HepG2 (cell line): Measurements from ENCODE around the gene ZFYVE28. TPM values are rescaled to one million over a fixed set of nuclear protein-coding genes. Genes with fewer than 3 reads are reported as not detected.

ENCODE experiments used
- ATAC-seq: fragments of 200-7000 bp; cut with Tn5 transposase; 3 replicates; pipeline ENCODE4 v1.9.1; 2020; ENCODE audit warnings: mild to moderate bottlenecking, moderate library complexity
- BruUV-seq: library from RNA; stranded (reverse); fragments of 400-500 nt; replicated peaks from 2 replicates; lab custom pipeline; 2021; lab: Mats Ljungman, UMichigan
- CTCF ChIA-PET: fragments of 300-600 bp; formaldehyde crosslinking; extraction: SDS; loops from one replicate; lab custom pipeline; 2021; ENCODE audit warnings: low total read pairs, inconsistent platforms, low intra/inter-chr PET ratio; lab: Yijun Ruan, JAX
- POLR2A ChIA-PET: fragments of 350-600 bp; sonication (Branson Sonifier 250); formaldehyde crosslinking; loops from one replicate; lab custom pipeline; 2020; ENCODE audit warnings: antibody characterized with exemption, inconsistent platforms; lab: Yijun Ruan, JAX
- DNase-seq: peaks from one replicate; pipeline ENCODE4 v3.0.0-alpha.2; 2015; ENCODE audit warnings: low spot score
- FAIRE-seq: peaks from 3 replicates; lab custom pipeline; 2011; peaks lifted over from hg19 to GRCh38; lab: Jason Lieb, UNC
- H2AFZ ChIP-seq: one replicate; pipeline ENCODE4 v1.6.1; 2011; ENCODE audit warnings: low read length, inconsistent platforms
- H3K27ac ChIP-seq: fragments of 300-600 bp; 3 replicates; pipeline ENCODE4 v1.8.0; 2011; ENCODE audit warnings: mixed run types, mild to moderate bottlenecking, mixed read lengths, low read length, inconsistent platforms; ENCODE audit not compliant: insufficient read depth; ENCODE audit errors: extremely low read length
- H3K27me3 ChIP-seq, 2 experiments: fragments of 200-600 bp in 1 of 2; 2 replicates in 1 of 2; 3 replicates in 1 of 2; pipeline versions ENCODE4 v1.6.0 to v1.8.0; 2011; ENCODE audit warnings: low read length in 2 of 2, mild to moderate bottlenecking in 2 of 2, moderate library complexity in 2 of 2, inconsistent platforms in 1 of 2; ENCODE audit not compliant: insufficient read depth in 2 of 2, control insufficient read depth in 1 of 2
- H3K36me3 ChIP-seq, 2 experiments: fragments of 200-600 bp in 1 of 2; replicated peaks in 1 of 2; 2 replicates in 1 of 2; 3 replicates in 1 of 2; pipeline versions ENCODE4 v1.5.1 to v1.8.0; 2011; ENCODE audit warnings: low read length in 2 of 2, inconsistent platforms in 1 of 2; ENCODE audit not compliant: insufficient read depth in 2 of 2, control insufficient read depth in 1 of 2
- H3K4me1 ChIP-seq: 2 replicates; pipeline ENCODE4 v1.5.1; 2012; ENCODE audit warnings: low read length, inconsistent platforms; ENCODE audit not compliant: insufficient read depth
- H3K4me2 ChIP-seq: 2 replicates; pipeline ENCODE4 v1.6.0; 2011; ENCODE audit warnings: low read depth, low read length, inconsistent platforms
- H3K4me3 ChIP-seq, 3 experiments: fragments of 200-600 bp in 1 of 3; sonication (generic), shearing (Covaris generic) in 1 of 3; replicated peaks in 1 of 3; 2 replicates each; pipeline ENCODE4 v1.5.1; 2011 to 2016; ENCODE audit warnings: low read length in 3 of 3, inconsistent platforms in 2 of 3, low read depth in 2 of 3, mild to moderate bottlenecking in 2 of 3, control low read depth in 1 of 3, mixed read lengths in 1 of 3; ENCODE audit not compliant: insufficient read depth in 1 of 3
- H3K79me2 ChIP-seq: one replicate; pipeline ENCODE4 v1.6.1; 2011; ENCODE audit warnings: low read length, inconsistent platforms; ENCODE audit not compliant: insufficient read depth
- H3K9ac ChIP-seq: 2 replicates; pipeline ENCODE4 v1.6.0; 2011; ENCODE audit warnings: mild to moderate bottlenecking, low read depth, low read length, inconsistent platforms; ENCODE audit not compliant: insufficient read depth
- H3K9me3 ChIP-seq: 2 replicates; pipeline ENCODE4 v1.5.1; 2012; ENCODE audit warnings: mild to moderate bottlenecking, low read length
- H4K20me1 ChIP-seq: 2 replicates; pipeline ENCODE4 v1.6.0; 2011; ENCODE audit warnings: inconsistent platforms, mild to moderate bottlenecking, low read length, moderate library complexity; ENCODE audit not compliant: insufficient read depth
- AFF4 ChIP-seq: sonication (generic); formaldehyde crosslinking; IDR thresholded peaks from 2 replicates; pipeline ENCODE4 v1.4.0; 2020; ENCODE audit warnings: missing genetic modification reagents
- ETV5 ChIP-seq: IDR thresholded peaks from 2 replicates; pipeline ENCODE4 v1.6.1; 2018; ENCODE audit warnings: missing biosample characterization, missing genetic modification reagents, inconsistent platforms, borderline replicate concordance
- FLYWCH1 ChIP-seq: sonication (generic); formaldehyde crosslinking; IDR thresholded peaks from 2 replicates; pipeline ENCODE4 v1.8.1; 2023; ENCODE audit warnings: mild to moderate bottlenecking, missing genetic modification reagents
- ONECUT2 ChIP-seq: sonication (generic); formaldehyde crosslinking; IDR thresholded peaks from 2 replicates; pipeline ENCODE4 v1.4.0; 2020; ENCODE audit warnings: missing genetic modification reagents
- RAD21 ChIP-seq: fragments of 450-650 bp; formaldehyde crosslinking; IDR thresholded peaks from 2 replicates; pipeline ENCODE4 v1.5.0; 2020; ENCODE audit warnings: mild to moderate bottlenecking
- TFDP2 ChIP-seq: sonication (generic); formaldehyde crosslinking; IDR thresholded peaks from 2 replicates; pipeline ENCODE4 v1.4.0; 2020; ENCODE audit warnings: missing genetic modification reagents
- YEATS2 ChIP-seq: sonication (generic); formaldehyde crosslinking; IDR thresholded peaks from 2 replicates; pipeline ENCODE4 v1.4.0; 2020; ENCODE audit warnings: missing genetic modification reagents, borderline replicate concordance
- ZBED4 ChIP-seq: sonication (generic); formaldehyde crosslinking; IDR thresholded peaks from 2 replicates; pipeline ENCODE4 v1.4.0; 2020; ENCODE audit warnings: missing genetic modification reagents, borderline replicate concordance
- ZBTB3 ChIP-seq: sonication (generic); formaldehyde crosslinking; IDR thresholded peaks from 2 replicates; pipeline ENCODE4 v1.4.0; 2020; ENCODE audit warnings: low read depth, mild to moderate bottlenecking, moderate library complexity, missing genetic modification reagents, borderline replicate concordance
- ZNF160 ChIP-seq: sonication (generic); formaldehyde crosslinking; IDR thresholded peaks from 2 replicates; pipeline ENCODE4 v1.8.0; 2022; ENCODE audit warnings: mild to moderate bottlenecking, inconsistent platforms, missing genetic modification reagents
- ZNF251 ChIP-seq: sonication (generic); formaldehyde crosslinking; IDR thresholded peaks from 2 replicates; pipeline ENCODE4 v1.9.0; 2021; ENCODE audit warnings: mild to moderate bottlenecking, missing genetic modification reagents
- ZNF367 ChIP-seq: sonication (generic); formaldehyde crosslinking; IDR thresholded peaks from 2 replicates; pipeline ENCODE4 v1.4.0; 2020; ENCODE audit warnings: missing genetic modification reagents, borderline replicate concordance
- ZNF652 ChIP-seq: IDR thresholded peaks from 2 replicates; pipeline ENCODE4 v1.6.1; 2016; ENCODE audit warnings: low read depth, borderline replicate concordance
- WGBS: methylation state at CpG from one replicate; pipeline ENCODE4 v1.1.6; 2017; ENCODE audit warnings: low lambda C conversion rate; 5-methylcytosine and 5-hydroxymethylcytosine counted together
- in situ Hi-C: cut with HindIII; loops from 2 replicates; pipeline ENCODE4 v1.10.0; 2017; ENCODE audit warnings: low pct_unique_long_range_greater_than_20kb; ENCODE audit not compliant: extremely low pct_ligation_motif_present
- intact Hi-C: fragments of 100-400 bp; cut with micrococcal nuclease; formaldehyde crosslinking; loops from one replicate; pipeline ENCODE4 v1.10.0; 2022; ENCODE audit not compliant: unreplicated experiment
- polyA plus RNA-seq, 8 experiments: library from polyadenylated mRNA; depleted of rRNA in 3 of 8; stranded (reverse) in 7 of 8; unstranded in 1 of 8; fragments of >200 nt; fragmentation: Illumina TruSeq in 4 of 8; extraction: Trizol in 4 of 8; gene quantifications; 2 replicates each; pipeline versions ENCODE4 v1.2.1 to v1.2.3, GENCODE V29; 2011 to 2016; ENCODE audit warnings: low read depth in 4 of 8, missing spikeins in 1 of 8, mixed read lengths in 1 of 8; ENCODE audit not compliant: insufficient read depth in 1 of 8
- total RNA-seq, 5 experiments: library from RNA; depleted of rRNA; stranded (reverse); fragments of >200 nt; fragmentation: Illumina TruSeq; extraction: Trizol; gene quantifications; 2 replicates each; pipeline ENCODE4 v1.2.3, GENCODE V29; 2016; ENCODE audit warnings: low read depth in 1 of 5
- TF ChIP-seq, protein P1 (sequence below): sonication (generic); formaldehyde crosslinking; IDR thresholded peaks from 2 replicates; pipeline ENCODE4 v1.5.0; 2020; ENCODE audit warnings: mild to moderate bottlenecking, low read depth, missing genetic modification reagents, borderline replicate concordance

Gene ZFYVE28
- total and polyA plus RNA-seq, 2 of the 13 experiments (the other 11 are each of a cell fraction or from before 2014, with no cell fraction given) = 0.12 to 0.22 TPM

GRCh38 chr4:2267841-2268240 is 150.6 kb downstream of the ZFYVE28 start (continued):
- TF ChIP-seq ZBED4 (CRISPR knock-in tag) (no peak), ONECUT2 (CRISPR knock-in tag) (no peak), ZNF367 (CRISPR knock-in tag) (no peak)

DNA sequence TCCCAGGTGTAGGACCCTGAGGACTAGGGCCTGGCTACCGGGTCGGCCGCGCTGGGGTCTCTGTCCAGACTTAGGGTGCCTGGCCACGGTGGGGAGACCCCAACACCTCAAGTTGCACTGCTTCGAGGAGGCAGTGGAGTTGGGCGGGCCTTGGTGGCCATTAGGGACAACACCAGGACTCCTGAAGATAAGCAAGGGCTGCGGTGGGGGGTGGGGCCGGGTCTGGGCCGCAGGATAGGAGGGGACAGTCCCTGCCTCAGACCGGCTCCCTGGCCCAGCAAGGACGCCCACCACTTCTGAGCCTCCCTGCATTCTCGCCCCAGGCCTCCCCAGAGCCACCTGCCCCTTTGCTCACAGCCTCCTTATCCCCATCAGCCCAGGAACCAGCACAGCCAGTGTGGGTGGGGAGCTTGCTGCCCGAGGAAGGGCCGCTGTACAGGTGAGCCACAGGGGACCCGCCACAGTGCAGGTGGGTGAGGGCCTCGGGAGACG is 151.1 kb downstream of the ZFYVE28 start:
- CTCF ChIA-PET = no interaction called here
- no peak for TF ChIP-seq ZNF652
- TF ChIP-seq ZBTB3 (CRISPR knock-in tag) = no peak
- no peak for TF ChIP-seq YEATS2 (CRISPR knock-in tag)
- TF ChIP-seq FLYWCH1 (CRISPR knock-in tag) = no peak
- TF ChIP-seq RAD21 = no peak
- TF ChIP-seq TFDP2 (CRISPR knock-in tag) = no peak
- TF ChIP-seq, protein P1, sequence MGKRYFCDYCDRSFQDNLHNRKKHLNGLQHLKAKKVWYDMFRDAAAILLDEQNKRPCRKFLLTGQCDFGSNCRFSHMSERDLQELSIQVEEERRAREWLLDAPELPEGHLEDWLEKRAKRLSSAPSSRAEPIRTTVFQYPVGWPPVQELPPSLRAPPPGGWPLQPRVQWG = no peak
- TF ChIP-seq ETV5 (CRISPR knock-in tag) = no peak
- no peak for TF ChIP-seq ZNF251 (CRISPR knock-in tag)
- TF ChIP-seq AFF4 (CRISPR knock-in tag) = no peak
- no peak for TF ChIP-seq ZNF160 (CRISPR knock-in tag)

More for the DNA sequence above, 151.1 kb downstream of the ZFYVE28 start:
- Histone ChIP-seq H3K27ac (no peak overlapping the region), H3K4me2 (no peak overlapping the region), H3K27me3 (peaks cover 27 to 69% of the 10 kb centered on the region in 2 experiments; a peak in 4 of 5 replicates), H3K9me3 (no peaks in the 10 kb centered on the region), H3K4me1 (peaks cover 14% of the 10 kb centered on the region), H3K9ac (no peak overlapping the region), H3K79me2 (no peaks in the 10 kb centered on the region), H2AFZ (no peak overlapping the region), H4K20me1 (no peaks in the 10 kb centered on the region), H3K36me3 (no peaks in the 10 kb centered on the region), H3K4me3 (no peak overlapping the region)
- POLR2A ChIA-PET = no interaction called here
- DNase-seq (no peak), FAIRE-seq (no peak), ATAC-seq (no peak)
- 31% methylated on average over 14 of the region's 18 CpGs for WGBS
- BruUV-seq = no TSS peak
- intact Hi-C loops = no loop called here
- in situ Hi-C loops = no loop called here
